GM19240 (cell line): ENCODE data around the gene RHOBTB3.
"Not testable (repeated sequence)": the region's sequence is repeated elsewhere in the genome, so short reads cannot be mapped to it uniquely, and the experiment has no call there.

ENCODE experiments used
- DNase-seq: peaks from one replicate; pipeline ENCODE4 v3.0.0; 2011; ENCODE audit warnings: low spot score; ENCODE audit not compliant: insufficient read length

The RHOBTB3 gene

DNA sequence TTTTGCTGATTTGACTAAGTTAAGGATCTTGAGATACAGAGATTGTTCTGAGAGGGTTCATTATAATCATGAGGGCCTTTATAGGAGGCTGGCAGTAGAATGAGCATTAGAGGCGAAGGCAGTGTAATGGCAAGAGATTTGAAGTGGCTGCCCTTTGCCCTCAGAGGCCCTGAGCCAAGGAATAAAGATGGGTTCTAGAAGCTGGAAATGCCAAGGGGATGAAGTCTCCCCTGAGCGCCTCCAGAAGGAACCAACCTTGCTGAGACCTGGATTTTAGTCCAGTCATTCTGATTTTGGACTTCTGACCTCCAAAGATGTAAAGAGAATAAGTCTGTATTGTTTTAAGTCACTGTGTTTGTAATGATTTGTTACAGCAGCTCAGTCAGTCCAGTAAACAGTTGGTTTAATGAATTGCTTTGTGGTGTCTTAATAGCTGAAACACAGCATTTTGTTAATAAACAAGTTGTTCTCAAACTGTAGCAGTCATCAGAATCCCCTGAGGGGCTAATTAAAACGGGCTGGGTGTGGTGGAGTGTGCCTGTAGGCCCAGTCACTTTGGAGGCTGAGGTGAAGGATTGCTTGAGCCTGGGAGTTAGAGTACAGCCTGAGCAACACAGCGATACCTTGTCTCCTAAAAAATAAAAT lies 68.2 kb downstream of the RHOBTB3 start:
- DNase-seq = no peak

DNA sequence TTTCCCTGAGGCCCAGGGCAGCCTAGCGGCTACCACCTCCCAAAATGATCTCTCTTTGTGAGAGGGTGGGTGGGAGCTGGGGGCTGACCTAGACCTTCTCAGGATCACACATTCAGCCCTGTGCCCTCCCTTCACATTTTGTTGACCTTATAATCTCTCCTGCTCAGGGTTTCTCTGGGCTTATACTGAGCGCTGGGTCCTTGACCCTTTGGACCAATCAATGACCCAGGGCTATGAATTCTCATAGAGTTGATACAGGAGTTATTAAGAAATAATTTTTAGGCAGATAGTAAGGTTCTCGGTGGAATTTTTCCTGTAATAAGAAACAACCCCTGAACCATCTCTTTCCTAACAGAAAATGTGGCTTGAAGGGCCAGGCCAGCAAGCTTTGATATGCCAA lies 69.4 kb downstream of the RHOBTB3 start:
- no peak for DNase-seq

GRCh38 chr5:95801532-95801931 lies 70.4 kb downstream of the RHOBTB3 start:
- DNase-seq = no peak

- no peak for DNase-seq
Observed at GRCh38 chr5:95801961-95802360, 70.8 kb downstream of the RHOBTB3 start.

- DNase-seq = no peak
Observed at GRCh38 chr5:95803271-95804148, 72.4 kb downstream of the RHOBTB3 start.

DNA sequence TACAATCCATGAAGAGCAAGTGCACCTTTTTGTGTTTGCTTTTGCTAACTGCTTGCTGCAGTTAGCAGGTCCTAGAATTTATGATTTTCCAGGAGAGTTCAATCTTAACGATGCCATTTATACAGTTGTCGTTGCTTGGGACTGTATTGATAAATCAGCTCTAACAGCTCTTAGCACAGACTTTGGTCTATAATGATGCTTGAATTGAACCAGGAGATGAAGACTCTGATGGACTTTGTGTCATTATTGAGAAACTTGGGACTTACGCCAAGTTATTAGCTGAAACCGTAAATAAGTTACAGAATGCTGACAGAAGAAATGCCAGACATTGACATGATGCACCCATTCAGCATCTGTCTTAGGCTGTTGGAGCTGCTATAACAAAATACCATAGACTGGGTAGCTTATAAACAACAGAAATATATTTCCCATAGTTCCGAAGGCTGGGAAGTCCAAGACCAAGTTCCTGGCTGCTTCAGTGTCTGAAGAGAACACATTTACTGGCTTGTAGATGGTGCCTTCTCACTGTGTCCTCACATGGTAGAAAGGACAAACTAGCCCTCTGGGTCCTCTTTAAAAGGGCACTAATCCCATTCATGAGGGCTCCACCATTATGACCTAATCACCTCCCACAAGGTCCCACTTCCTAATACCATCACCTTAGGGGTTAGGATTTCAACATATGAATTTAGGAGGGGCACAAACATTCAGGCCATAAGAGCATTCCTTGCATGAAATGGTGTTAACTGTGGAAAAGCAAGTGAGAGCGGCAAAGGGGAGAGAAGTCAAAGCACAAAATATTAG lies 73.8 kb downstream of the RHOBTB3 start:
- no peak for DNase-seq

DNA sequence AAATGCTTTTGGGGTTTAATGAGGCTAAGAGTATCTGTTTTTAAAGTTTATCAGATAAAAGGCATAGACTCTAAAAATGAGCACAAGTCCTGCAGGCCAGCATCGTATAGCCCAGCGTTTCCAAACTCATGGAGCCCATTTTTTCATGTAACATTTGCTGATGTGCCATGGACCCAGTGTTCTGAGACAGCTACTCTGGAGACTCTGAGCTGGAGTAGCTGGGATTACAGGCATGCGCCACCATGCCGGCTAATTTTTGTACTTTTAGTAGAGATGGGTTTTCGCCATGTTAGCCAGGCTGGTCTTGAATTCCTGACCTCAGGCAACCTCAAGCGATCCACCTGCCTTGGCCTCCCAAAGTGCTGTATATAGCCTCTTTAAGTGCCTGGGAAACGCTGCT lies 75.6 kb downstream of the RHOBTB3 start:
- DNase-seq = no peak

- no peak for DNase-seq
Observed at GRCh38 chr5:95808013-95808685, 77.0 kb downstream of the RHOBTB3 start.

DNA sequence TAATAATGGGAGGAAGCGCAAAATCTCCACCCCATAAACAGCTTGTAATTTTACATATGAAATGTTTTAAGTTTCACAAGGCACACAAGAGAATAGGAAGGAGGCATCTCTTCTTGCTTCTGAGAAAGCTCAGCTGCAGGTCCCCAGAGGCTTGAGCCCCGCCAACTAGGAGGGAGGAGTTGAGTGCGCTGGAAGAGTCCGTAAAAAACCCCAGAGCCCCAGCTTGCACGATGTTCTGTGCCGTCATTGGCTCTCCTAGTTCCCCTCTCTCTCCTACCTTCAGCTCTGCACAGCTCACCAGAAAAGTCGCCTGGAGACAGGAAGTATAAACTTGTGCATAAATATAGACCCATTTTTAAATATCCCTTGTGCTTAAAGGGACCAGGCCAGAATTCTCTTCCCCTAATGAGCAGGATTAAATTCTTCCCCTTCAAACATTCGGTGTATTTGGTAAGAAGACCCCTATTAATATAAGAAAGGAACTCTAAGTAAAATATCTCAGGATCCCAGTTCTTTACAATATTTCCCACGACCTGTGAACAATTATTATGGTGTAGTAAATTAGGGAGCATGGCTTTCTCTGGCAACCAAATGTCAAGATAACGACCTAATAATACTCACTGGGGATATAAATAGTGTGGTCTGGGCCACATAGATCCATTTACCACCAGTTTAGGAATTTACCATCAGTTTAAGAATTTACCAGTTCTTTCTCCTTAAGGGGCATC lies 77.7 kb downstream of the RHOBTB3 start:
- peak; percentile 92 for DNase-seq

GRCh38 chr5:95809414-95809960 lies 78.4 kb downstream of the RHOBTB3 start:
- DNase-seq = no peak

GRCh38 chr5:95810305-95811125 lies 79.4 kb downstream of the RHOBTB3 start:
- DNase-seq = no peak

- DNase-seq = not testable (repeated sequence)
Observed at GRCh38 chr5:95811126-95811423, 79.9 kb downstream of the RHOBTB3 start.

DNA sequence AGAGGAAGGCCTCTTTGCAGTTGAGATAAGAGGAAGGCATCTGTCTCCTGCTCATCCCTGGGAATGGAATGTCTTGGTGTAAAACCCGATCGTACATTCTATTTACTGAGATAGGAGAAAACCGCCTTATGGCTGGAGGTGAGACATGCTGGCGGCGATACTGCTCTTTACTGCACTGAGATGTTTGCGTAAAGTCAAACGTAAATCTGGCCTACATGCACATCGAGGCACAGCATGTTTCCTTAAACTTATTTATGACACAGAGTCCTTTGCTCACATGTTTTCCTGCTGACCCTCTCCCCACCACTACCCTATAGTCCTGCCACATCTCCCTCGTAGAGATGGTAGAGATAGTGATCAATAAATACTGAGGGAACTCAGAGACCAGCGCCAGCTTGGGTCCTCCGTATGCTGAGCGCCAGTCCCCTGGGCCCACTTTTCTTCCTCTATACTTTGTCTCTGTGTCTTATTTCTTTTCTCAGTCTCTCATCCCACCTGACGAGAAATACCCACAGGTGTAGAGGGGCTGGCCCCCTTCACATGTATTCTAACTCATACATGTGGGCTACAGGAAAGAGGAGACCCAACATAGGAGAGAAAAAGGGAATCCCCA lies 80.4 kb downstream of the RHOBTB3 start:
- DNase-seq = not testable (repeated sequence)

DNA sequence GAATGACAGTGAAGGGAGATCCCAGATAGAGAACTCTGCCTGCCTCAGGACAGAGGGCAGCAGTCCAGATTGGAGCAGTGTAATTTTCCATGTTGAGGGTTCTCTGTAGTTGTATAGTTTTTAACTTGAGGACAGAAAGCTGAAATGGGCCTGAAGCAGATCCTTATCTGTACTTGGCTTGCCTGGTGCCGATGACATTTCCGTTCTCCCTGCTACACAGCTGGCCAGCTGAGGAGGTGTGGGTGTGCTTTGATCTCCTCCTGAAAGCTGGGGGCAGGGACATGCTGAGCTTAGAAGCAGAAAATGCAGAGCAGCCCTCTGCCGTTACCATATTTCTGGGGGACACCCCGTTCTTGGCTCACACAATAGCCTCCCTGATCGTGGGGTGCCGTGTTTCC lies 80.9 kb downstream of the RHOBTB3 start:
- DNase-seq = no peak

- DNase-seq = not testable (repeated sequence)
Observed at GRCh38 chr5:95813035-95813434, 81.9 kb downstream of the RHOBTB3 start.

DNA sequence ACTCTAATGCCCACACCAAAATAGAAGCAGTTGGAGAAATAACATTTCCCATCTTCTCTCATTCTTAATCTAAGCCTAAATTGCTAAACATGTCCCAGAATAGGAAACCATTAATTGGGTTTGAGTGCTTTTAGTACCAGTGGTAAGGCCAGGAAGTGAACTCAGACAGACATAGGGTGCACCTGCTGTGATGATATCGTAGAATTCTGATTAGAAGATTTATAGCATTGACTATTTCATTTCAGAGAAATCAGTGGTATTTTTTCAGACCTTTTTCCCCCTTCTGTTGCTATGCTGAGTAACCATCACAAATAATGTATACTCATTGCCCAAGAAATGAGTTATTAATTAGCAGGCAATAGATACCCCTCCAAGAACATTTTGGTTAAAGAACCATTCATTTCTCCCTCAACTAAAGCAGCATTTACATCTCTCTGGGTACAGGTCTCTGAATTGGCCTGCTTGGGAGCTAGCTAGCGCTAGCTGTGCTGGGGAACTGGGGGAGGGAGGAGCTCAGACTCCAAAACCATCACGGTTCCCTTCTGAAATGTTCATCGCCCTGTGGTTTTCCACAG lies 84.1 kb downstream of the RHOBTB3 start:
- DNase-seq = no peak

GRCh38 chr5:95816341-95816740 lies 85.2 kb downstream of the RHOBTB3 start:
- no peak for DNase-seq

DNA sequence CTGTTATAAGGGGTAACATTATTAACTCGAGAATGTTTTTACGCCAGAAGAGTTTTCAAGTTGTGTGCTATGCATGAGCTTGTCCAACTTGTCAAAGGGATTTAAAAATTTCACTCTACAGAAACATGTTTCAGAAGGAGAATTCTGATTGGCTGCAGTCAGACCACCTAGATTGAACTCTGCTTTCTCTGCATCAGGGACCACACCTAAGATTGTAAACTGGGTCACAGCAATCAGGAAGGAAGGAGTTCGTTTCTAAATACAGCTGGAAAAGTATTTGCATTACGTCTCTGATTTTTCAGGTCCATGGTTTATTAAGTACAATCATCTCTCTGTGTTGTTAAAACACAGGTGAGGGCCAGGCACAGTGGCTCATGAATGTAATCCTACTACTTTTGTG lies 85.6 kb downstream of the RHOBTB3 start:
- DNase-seq = no peak

GRCh38 chr5:95817430-95817829 lies 86.3 kb downstream of the RHOBTB3 start:
- no peak for DNase-seq
